Measurements from ENCODE around the gene PTPRN2. TPM values are rescaled to one million over a fixed set of nuclear protein-coding genes. Genes with fewer than 3 reads are reported as not detected.

PTPRN2 gene
- polyA plus RNA-seq, 1 experiment, result 0.31 TPM

DNA sequence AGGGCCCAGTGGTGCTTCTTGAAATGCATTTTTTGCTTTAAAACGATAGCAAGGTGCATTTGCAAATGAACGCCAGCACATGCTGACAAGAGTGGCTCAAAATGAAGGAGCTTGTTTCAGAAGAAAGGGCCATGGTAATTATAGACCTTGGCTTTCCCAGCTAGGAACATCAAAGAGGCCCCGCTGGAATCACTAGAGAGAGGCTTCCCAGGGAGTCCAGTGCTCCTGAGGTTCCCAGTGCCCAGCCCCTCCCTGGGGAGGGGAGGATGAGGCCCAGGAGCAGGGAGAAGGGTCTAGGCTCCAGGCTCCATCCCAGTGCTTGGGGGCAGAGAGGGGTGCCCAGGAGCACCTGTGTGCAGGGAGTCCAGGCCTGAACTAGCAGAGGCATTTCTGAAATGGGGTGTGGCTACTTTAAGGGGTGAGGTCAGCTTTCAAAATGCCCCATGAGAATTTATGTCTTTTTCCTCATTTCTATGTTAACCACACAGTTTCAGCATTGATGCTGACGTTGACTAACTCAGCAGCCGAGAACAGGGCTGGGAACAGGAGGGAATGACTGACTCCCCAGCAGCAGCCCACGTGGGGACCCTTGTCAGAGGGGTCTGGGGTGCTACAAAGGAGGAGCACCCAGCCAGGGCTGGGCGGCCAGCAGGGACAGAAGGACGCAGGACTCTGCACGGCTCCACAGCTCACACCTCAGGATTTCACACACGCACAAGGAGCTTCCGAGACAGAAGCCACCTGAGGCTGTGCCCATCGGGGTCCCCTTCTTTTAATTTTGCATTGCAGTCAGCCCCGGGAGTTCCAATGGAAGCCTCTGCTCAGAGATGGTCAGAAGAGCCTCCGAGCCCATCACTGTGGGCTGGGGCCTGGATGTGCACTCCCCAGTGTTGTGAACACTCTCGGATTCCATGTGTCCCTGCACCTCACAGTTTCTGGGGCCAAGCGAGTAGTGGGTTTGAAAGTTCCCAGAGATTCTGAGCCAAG is 570.2 kb downstream of the PTPRN2 start:
- TF ChIP-seq, protein P1, sequence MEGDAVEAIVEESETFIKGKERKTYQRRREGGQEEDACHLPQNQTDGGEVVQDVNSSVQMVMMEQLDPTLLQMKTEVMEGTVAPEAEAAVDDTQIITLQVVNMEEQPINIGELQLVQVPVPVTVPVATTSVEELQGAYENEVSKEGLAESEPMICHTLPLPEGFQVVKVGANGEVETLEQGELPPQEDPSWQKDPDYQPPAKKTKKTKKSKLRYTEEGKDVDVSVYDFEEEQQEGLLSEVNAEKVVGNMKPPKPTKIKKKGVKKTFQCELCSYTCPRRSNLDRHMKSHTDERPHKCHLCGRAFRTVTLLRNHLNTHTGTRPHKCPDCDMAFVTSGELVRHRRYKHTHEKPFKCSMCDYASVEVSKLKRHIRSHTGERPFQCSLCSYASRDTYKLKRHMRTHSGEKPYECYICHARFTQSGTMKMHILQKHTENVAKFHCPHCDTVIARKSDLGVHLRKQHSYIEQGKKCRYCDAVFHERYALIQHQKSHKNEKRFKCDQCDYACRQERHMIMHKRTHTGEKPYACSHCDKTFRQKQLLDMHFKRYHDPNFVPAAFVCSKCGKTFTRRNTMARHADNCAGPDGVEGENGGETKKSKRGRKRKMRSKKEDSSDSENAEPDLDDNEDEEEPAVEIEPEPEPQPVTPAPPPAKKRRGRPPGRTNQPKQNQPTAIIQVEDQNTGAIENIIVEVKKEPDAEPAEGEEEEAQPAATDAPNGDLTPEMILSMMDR (IDR thresholded peaks at IDR 0.05; ENCODE audit: insufficient read depth, low read depth, low read length), result no peak
- H3K27me3 ChIP-seq (ENCODE audit: control insufficient read depth, insufficient read depth, low read length), result no peaks in the 10 kb centered on the region
- no peak overlapping the region for H3K4me3 ChIP-seq (ENCODE audit: low read depth, low read length)
- ChIA-PET CTCF (no interaction called here), POLR2A (no interaction called here)
- no peaks in the 10 kb centered on the region for H3K36me3 ChIP-seq (ENCODE audit: control insufficient read depth, insufficient read depth, low read length)
- DNase-seq (ENCODE audit: low read depth), result no peak

DNA sequence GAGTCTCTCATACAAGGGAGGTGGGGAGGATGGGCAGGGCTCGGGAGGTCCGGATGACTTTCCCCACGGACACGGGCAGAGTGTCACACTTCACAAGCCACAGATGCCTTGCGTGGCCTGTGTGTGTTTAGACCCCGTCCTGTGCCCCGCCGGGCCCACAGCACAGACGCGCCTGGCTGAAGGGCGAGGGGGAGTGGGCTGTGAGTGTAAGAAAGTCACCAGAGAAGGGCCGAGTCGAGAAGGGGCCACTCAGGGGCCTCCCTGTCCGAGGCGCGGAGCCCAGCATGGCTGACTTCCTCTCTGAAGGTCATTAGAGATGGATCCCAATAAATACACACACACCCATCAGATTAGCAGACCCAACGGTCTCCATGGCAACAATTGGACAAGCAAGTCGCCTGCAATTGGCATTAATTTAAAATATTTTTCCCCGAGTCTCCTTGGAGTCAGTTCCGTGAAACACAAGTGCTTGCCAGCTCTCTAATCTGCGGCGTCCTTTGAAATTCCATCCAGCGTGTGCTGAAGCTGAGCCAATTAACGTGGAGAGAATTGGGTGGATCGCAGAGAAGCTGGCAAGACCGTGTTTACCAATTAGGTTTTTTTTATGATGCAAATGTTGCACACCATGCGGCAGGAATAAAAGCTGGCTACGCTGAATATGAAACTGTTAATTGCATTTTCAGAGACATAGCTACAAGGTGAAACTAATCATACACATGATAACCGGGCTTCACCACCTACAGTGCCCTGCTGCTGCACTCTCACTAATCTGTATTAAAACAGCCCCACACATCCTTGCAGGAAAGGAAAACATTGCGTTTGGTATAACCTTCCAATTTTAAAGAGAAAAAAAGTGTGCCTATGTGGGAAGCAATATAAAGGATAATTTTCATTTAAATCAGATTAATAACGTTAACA is 571.2 kb downstream of the PTPRN2 start:
- Histone ChIP-seq H3K4me3 (ENCODE audit: low read depth, low read length) (no peak overlapping the region), H3K27me3 (ENCODE audit: control insufficient read depth, insufficient read depth, low read length) (no peaks in the 10 kb centered on the region), H3K36me3 (ENCODE audit: control insufficient read depth, insufficient read depth, low read length) (no peaks in the 10 kb centered on the region)
- POLR2A ChIA-PET, result no interaction called here
- TF ChIP-seq, protein P1 (IDR thresholded peaks at IDR 0.05; ENCODE audit: insufficient read depth, low read depth, low read length), result no peak
- CTCF ChIA-PET, result no interaction called here
- no peak for DNase-seq (ENCODE audit: low read depth)

DNA sequence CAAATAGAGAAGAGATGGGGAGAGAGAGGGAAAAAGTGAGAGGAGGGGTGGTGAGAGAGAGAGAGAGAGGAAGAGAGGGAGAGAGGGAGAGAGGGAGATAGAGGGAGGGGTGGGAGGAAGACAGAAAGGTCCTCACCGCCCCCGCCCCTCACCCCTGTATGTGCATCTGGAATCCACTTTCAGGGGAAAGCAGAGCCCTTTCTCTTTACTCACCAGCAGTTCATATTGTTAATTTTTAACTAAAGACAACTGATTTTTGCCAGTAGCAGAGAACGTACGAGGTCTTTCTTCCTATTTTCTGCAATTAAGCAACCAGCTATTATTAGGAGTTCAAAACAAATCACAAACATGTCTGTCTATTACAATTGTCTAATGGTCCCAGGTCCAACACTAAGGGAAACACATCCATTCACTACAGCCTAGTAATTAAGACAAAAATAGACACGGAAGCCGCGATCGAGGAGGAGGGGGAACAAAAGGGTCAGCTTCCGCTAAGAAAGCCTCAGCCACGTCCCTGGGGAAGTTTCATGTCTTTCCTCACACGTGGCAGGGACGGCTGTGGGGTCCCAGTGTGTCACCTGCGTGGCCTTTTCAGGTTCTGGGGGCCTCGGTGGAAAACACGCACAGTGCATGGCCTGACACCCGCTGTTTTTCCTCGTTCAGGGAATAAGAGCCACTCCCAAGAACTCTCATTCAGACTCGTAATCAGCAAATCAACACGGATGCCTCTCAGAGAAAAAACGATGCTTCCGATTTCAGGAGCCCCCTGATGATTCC is 572.0 kb downstream of the PTPRN2 start:
- Histone ChIP-seq H3K36me3 (ENCODE audit: control insufficient read depth, insufficient read depth, low read length) (no peaks in the 10 kb centered on the region), H3K4me3 (ENCODE audit: low read depth, low read length) (no peak overlapping the region), H3K27me3 (ENCODE audit: control insufficient read depth, insufficient read depth, low read length) (no peaks in the 10 kb centered on the region)
- ChIA-PET CTCF (no interaction called here), POLR2A (no interaction called here)
- TF ChIP-seq, protein P1 (IDR thresholded peaks at IDR 0.05; ENCODE audit: insufficient read depth, low read depth, low read length), result no peak
- no peak for DNase-seq (ENCODE audit: low read depth)

DNA sequence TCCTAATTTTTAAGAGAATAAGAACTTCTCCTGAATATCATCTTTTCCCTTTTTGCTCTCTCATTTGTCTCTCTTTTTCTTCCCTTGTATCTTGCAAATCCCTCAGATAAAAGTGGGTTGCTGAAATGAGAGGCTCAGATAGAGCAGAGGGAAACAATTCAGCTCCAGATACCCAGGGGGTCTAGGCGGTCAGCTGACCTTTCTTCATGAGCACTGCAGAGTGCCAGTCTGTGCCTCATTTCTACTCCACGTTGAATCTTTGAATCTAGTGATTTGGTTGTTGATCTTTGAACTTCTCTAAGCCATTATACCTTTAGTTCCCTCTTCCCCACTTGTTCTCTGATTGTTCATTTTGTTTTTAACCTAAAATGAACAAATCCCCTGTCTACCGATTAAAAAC is 572.6 kb downstream of the PTPRN2 start:
- TF ChIP-seq, protein P1 (IDR thresholded peaks at IDR 0.05; ENCODE audit: insufficient read depth, low read depth, low read length), result no peak
- ChIA-PET CTCF (no interaction called here), POLR2A (no interaction called here)
- H3K36me3 ChIP-seq (ENCODE audit: control insufficient read depth, insufficient read depth, low read length), result no peaks in the 10 kb centered on the region
- no peak for DNase-seq (ENCODE audit: low read depth)
- H3K4me3 ChIP-seq (ENCODE audit: low read depth, low read length), result no peak overlapping the region
- no peaks in the 10 kb centered on the region for H3K27me3 ChIP-seq (ENCODE audit: control insufficient read depth, insufficient read depth, low read length)

Measured in BJ (cell line).